SK-N-SH (cell line): ENCODE data around the gene ARR3. TPM values are rescaled to one million over a fixed set of nuclear protein-coding genes. Genes with fewer than 3 reads are reported as not detected.

Experiments
- CTCF ChIA-PET: fragments of 300-600, 350-600 bp; formaldehyde crosslinking; extraction: SDS; loops from one replicate; lab custom pipeline; 2021; lab: Yijun Ruan, JAX
- POLR2A ChIA-PET: fragments of 350-600 bp; sonication (Branson Sonifier 250); formaldehyde crosslinking; extraction: SDS; loops from one replicate; lab custom pipeline; 2020; ENCODE audit warnings: antibody characterized with exemption, inconsistent platforms; lab: Yijun Ruan, JAX
- DNase-seq: peaks from one replicate; pipeline ENCODE4 v3.0.0; 2012
- H2AFZ ChIP-seq: fragments of 200-600 bp; sonication (generic); 2 replicates; pipeline ENCODE4 v1.8.1; 2016; ENCODE audit warnings: antibody characterized with exemption, mild to moderate bottlenecking, low read depth
- H3F3A ChIP-seq: fragments of 200-600 bp; sonication (generic); replicated peaks from 2 replicates; pipeline ENCODE3; 2016; ENCODE audit warnings: antibody characterized with exemption, mild to moderate bottlenecking; ENCODE audit not compliant: insufficient read depth
- H3K27ac ChIP-seq, 2 experiments: fragments of 200-500 bp in 1 of 2; fragments of 200-600 bp in 1 of 2; sonication (Bioruptor generic) in 1 of 2; sonication (generic), shearing (Covaris generic) in 1 of 2; 2 replicates each; pipeline versions ENCODE4 v1.5.1 to v1.6.1; 2014 to 2016; ENCODE audit warnings: low read depth in 2 of 2, inconsistent platforms in 1 of 2, low read length in 1 of 2, mild to moderate bottlenecking in 1 of 2, mixed read lengths in 1 of 2
- H3K27me3 ChIP-seq: fragments of 200-600 bp; sonication (generic), shearing (Covaris generic); 2 replicates; pipeline ENCODE4 v1.6.1; 2016; ENCODE audit warnings: mixed run types; ENCODE audit not compliant: insufficient read depth
- H3K36me3 ChIP-seq, 2 experiments: fragments of 200-500 bp in 1 of 2; fragments of 200-600 bp in 1 of 2; sonication (Bioruptor generic) in 1 of 2; sonication (generic) in 1 of 2; replicated peaks in 1 of 2; 2 replicates each; pipeline versions ENCODE3 to v1.5.1; 2014 to 2016; ENCODE audit warnings: low read length in 1 of 2, mild to moderate bottlenecking in 1 of 2; ENCODE audit not compliant: insufficient read depth in 2 of 2, control insufficient read depth in 1 of 2
- H3K4me1 ChIP-seq, 2 experiments: fragments of 200-500 bp in 1 of 2; fragments of 200-600 bp in 1 of 2; sonication (Bioruptor generic) in 1 of 2; sonication (generic), shearing (Covaris generic) in 1 of 2; 2 replicates each; pipeline versions ENCODE4 v1.5.1 to v1.6.1; 2014 to 2016; ENCODE audit warnings: low read depth in 1 of 2, low read length in 1 of 2, mixed run types in 1 of 2; ENCODE audit not compliant: insufficient read depth in 2 of 2, control insufficient read depth in 1 of 2
- H3K4me2 ChIP-seq: fragments of 200-600 bp; sonication (generic), shearing (Covaris generic); 2 replicates; pipeline ENCODE4 v1.6.1; 2017; ENCODE audit warnings: mixed run types
- H3K4me3 ChIP-seq, 2 experiments: fragments of 200-500 bp in 1 of 2; fragments of 200-600 bp in 1 of 2; sonication (Bioruptor generic) in 1 of 2; sonication (generic), shearing (Covaris generic) in 1 of 2; 2 replicates each; pipeline versions ENCODE4 v1.5.1 to v1.8.1; 2014 to 2016; ENCODE audit warnings: low read depth in 2 of 2, inconsistent platforms in 1 of 2, low read length in 1 of 2, mild to moderate bottlenecking in 1 of 2, mixed read lengths in 1 of 2, moderate library complexity in 1 of 2
- H3K79me2 ChIP-seq: fragments of 200-600 bp; sonication (generic); 2 replicates; pipeline ENCODE4 v1.8.1; 2017; ENCODE audit warnings: mild to moderate bottlenecking; ENCODE audit not compliant: insufficient read depth
- H3K9ac ChIP-seq: fragments of 200-600 bp; sonication (generic); 2 replicates; pipeline ENCODE4 v1.6.1; 2017; ENCODE audit warnings: mixed run types
- H3K9me2 ChIP-seq: fragments of 200-600 bp; sonication (generic); 2 replicates; pipeline ENCODE4 v1.6.1; 2017; ENCODE audit warnings: mixed run types
- H3K9me3 ChIP-seq: fragments of 200-600 bp; sonication (generic); 2 replicates; pipeline ENCODE4 v1.6.1; 2017; ENCODE audit warnings: mixed run types, mild to moderate bottlenecking, moderate library complexity
- H4K20me1 ChIP-seq: fragments of 200-600 bp; sonication (generic); 2 replicates; pipeline ENCODE4 v1.6.1; 2017; ENCODE audit warnings: mild to moderate bottlenecking, mixed run types; ENCODE audit not compliant: insufficient read depth
- CHD2 ChIP-seq: fragments of 150-350 bp; IDR thresholded peaks from 2 replicates; pipeline ENCODE4 v1.6.1; 2018; ENCODE audit warnings: low read length; ENCODE audit not compliant: partially characterized antibody
- EZH2phosphoT487 ChIP-seq: fragments of 200-600 bp; sonication (generic); IDR thresholded peaks from 2 replicates; pipeline ENCODE4 v1.6.1; 2017; ENCODE audit warnings: low read depth, mixed run types, mild to moderate bottlenecking, antibody characterized with exemption, moderate library complexity, borderline replicate concordance
- FOSL2 ChIP-seq: IDR thresholded peaks from 2 replicates; pipeline ENCODE4 v1.4.0; 2012; ENCODE audit warnings: low read depth, mild to moderate bottlenecking, moderate library complexity, borderline replicate concordance
- FOXJ3 ChIP-seq: sonication (generic); formaldehyde crosslinking; IDR thresholded peaks from 2 replicates; pipeline ENCODE4 v1.5.1; 2020; ENCODE audit warnings: mild to moderate bottlenecking, missing genetic modification reagents
- FOXM1 ChIP-seq: IDR thresholded peaks from 2 replicates; pipeline ENCODE4 v1.4.0; 2012; ENCODE audit warnings: low read depth, mild to moderate bottlenecking
- GABPA ChIP-seq: IDR thresholded peaks from 2 replicates; pipeline ENCODE4 v1.4.0; 2012; ENCODE audit warnings: low read depth, mild to moderate bottlenecking
- JUND ChIP-seq: IDR thresholded peaks from 2 replicates; pipeline ENCODE4 v1.4.0; 2012
- MXI1 ChIP-seq: IDR thresholded peaks from 2 replicates; pipeline ENCODE4 v1.6.1; 2012; ENCODE audit warnings: mild to moderate bottlenecking, low read depth, low read length, improper control_type of control experiment
- NFIC ChIP-seq: IDR thresholded peaks from 2 replicates; pipeline ENCODE4 v1.4.0; 2012; ENCODE audit warnings: borderline replicate concordance
- NRF1 ChIP-seq: IDR thresholded peaks from 2 replicates; pipeline ENCODE4 v1.6.1; 2012; ENCODE audit warnings: low read depth, mild to moderate bottlenecking, low read length
- POLR2AphosphoS5 ChIP-seq: IDR thresholded peaks from 2 replicates; pipeline ENCODE4 v1.6.1; 2012; ENCODE audit warnings: low read depth, low read length
- RAD21 ChIP-seq: IDR thresholded peaks from 2 replicates; pipeline ENCODE4 v1.6.1; 2012; ENCODE audit warnings: mild to moderate bottlenecking, low read length
- RCOR1 ChIP-seq: fragments of 150-350 bp; IDR thresholded peaks from 2 replicates; pipeline ENCODE4 v1.6.1; 2017; ENCODE audit warnings: antibody characterized with exemption, low read length
- RXRA ChIP-seq: IDR thresholded peaks from 2 replicates; pipeline ENCODE4 v1.4.0; 2012; ENCODE audit warnings: low read depth, mild to moderate bottlenecking, borderline replicate concordance
- TAF1 ChIP-seq: IDR thresholded peaks from 2 replicates; pipeline ENCODE4 v1.6.1; 2012; ENCODE audit warnings: low read depth, mild to moderate bottlenecking, low read length, moderate library complexity, borderline replicate concordance
- TCF12 ChIP-seq: IDR thresholded peaks from 2 replicates; pipeline ENCODE4 v1.4.0; 2012
- TEAD4 ChIP-seq: IDR thresholded peaks from 2 replicates; pipeline ENCODE4 v1.4.0; 2012; ENCODE audit warnings: mild to moderate bottlenecking, borderline replicate concordance; ENCODE audit not compliant: insufficient read depth
- YY1 ChIP-seq: IDR thresholded peaks from 2 replicates; pipeline ENCODE4 v1.4.0; 2012; ENCODE audit warnings: low read depth, mild to moderate bottlenecking
- WGBS: methylation state at CpG from one replicate; pipeline ENCODE4 v1.1.6; 2017; ENCODE audit warnings: low lambda C conversion rate; 5-methylcytosine and 5-hydroxymethylcytosine counted together
- polyA plus RNA-seq, 3 experiments: library from polyadenylated mRNA; depleted of rRNA; stranded (reverse); fragments of >200 nt; gene quantifications; 2 replicates each; pipeline ENCODE4 v1.2.3, GENCODE V29; 2012
- TF ChIP-seq, protein P1 (sequence below): IDR thresholded peaks from 2 replicates; pipeline ENCODE4 v1.4.0; 2012; ENCODE audit warnings: low read depth, borderline replicate concordance
- TF ChIP-seq, protein P2 (sequence below): IDR thresholded peaks from 2 replicates; pipeline ENCODE4 v1.4.0; 2012; ENCODE audit warnings: low read depth, borderline replicate concordance
- TF ChIP-seq, protein P3 (sequence below): fragments of 150-350 bp; IDR thresholded peaks from 2 replicates; pipeline ENCODE4 v1.6.1; 2017; ENCODE audit warnings: antibody characterized with exemption, low read length, low read depth, borderline replicate concordance
- TF ChIP-seq, protein P4 (sequence below): IDR thresholded peaks from 2 replicates; pipeline ENCODE4 v1.4.0; 2012; ENCODE audit warnings: low read depth
- TF ChIP-seq, protein P5 (sequence below): IDR thresholded peaks from 2 replicates; pipeline ENCODE4; 2012

Gene ARR3
- polyA plus RNA-seq, 1 of the 3 experiments (the other 2 are of a cell fraction) = not detected

DNA sequence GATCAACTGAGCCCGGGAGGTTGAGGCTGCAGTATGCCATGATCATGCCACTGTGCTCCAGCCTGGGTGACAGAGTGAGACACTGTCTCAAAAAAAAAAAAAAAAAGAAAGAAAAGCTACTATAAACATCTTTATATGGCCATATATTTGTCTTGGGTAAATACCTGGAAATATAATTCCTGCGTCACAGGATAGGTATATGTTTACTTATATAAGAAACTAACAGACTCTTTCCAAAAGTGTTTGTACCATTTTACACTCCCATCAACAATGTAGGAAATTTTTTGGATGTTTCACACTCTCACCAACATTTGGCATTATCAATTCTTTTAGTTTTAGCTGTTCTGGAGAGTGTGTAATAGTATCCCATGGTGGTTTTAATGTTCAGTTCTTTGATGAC lies 20.9 kb upstream of the ARR3 start:
- Histone ChIP-seq H3K9me2 (no peaks in the 10 kb centered on the region), H3F3A (no peaks in the 10 kb centered on the region), H3K9ac (no peak overlapping the region), H3K27me3 (peaks cover 7% of the 10 kb centered on the region; the same call in 1 of the 2 replicates), H2AFZ (no peak overlapping the region), H3K79me2 (no peaks in the 10 kb centered on the region), H3K36me3 (no peaks in the 10 kb centered on the region), H4K20me1 (no peaks in the 10 kb centered on the region), H3K4me2 (no peak overlapping the region), H3K4me1 (no peaks in the 10 kb centered on the region), H3K4me3 (no peak overlapping the region), H3K9me3 (no peaks in the 10 kb centered on the region), H3K27ac (no peak overlapping the region)
- POLR2A ChIA-PET = no interaction called here
- CTCF ChIA-PET = interaction anchor here (1.0 kb wide), 1 partner anchor 11 kb away, joined by 3 read pairs; no protein-coding TSS in a partner anchor
- WGBS = 31% methylated on average over 2 of the region's 2 CpGs
- TF ChIP-seq JUND = no peak
- TF ChIP-seq, protein P1, sequence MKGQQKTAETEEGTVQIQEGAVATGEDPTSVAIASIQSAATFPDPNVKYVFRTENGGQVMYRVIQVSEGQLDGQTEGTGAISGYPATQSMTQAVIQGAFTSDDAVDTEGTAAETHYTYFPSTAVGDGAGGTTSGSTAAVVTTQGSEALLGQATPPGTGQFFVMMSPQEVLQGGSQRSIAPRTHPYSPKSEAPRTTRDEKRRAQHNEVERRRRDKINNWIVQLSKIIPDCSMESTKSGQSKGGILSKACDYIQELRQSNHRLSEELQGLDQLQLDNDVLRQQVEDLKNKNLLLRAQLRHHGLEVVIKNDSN = no peak
- TF ChIP-seq, protein P2, sequence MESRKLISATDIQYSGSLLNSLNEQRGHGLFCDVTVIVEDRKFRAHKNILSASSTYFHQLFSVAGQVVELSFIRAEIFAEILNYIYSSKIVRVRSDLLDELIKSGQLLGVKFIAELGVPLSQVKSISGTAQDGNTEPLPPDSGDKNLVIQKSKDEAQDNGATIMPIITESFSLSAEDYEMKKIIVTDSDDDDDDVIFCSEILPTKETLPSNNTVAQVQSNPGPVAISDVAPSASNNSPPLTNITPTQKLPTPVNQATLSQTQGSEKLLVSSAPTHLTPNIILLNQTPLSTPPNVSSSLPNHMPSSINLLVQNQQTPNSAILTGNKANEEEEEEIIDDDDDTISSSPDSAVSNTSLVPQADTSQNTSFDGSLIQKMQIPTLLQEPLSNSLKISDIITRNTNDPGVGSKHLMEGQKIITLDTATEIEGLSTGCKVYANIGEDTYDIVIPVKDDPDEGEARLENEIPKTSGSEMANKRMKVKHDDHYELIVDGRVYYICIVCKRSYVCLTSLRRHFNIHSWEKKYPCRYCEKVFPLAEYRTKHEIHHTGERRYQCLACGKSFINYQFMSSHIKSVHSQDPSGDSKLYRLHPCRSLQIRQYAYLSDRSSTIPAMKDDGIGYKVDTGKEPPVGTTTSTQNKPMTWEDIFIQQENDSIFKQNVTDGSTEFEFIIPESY = no peak
- TF ChIP-seq TEAD4 = no peak
- no peak for TF ChIP-seq MXI1
- TF ChIP-seq RAD21 = no peak
- no peak for TF ChIP-seq TCF12
- no peak for TF ChIP-seq GABPA
- no peak for TF ChIP-seq FOXM1
- no peak for TF ChIP-seq CHD2
- TF ChIP-seq, protein P3, sequence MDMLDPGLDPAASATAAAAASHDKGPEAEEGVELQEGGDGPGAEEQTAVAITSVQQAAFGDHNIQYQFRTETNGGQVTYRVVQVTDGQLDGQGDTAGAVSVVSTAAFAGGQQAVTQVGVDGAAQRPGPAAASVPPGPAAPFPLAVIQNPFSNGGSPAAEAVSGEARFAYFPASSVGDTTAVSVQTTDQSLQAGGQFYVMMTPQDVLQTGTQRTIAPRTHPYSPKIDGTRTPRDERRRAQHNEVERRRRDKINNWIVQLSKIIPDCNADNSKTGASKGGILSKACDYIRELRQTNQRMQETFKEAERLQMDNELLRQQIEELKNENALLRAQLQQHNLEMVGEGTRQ = no peak
- no peak for TF ChIP-seq TAF1
- TF ChIP-seq NFIC = no peak
- TF ChIP-seq RCOR1 = no peak
- no peak for TF ChIP-seq POLR2AphosphoS5
- no peak for TF ChIP-seq FOXJ3 (CRISPR knock-in tag)
- DNase-seq = no peak

DNA sequence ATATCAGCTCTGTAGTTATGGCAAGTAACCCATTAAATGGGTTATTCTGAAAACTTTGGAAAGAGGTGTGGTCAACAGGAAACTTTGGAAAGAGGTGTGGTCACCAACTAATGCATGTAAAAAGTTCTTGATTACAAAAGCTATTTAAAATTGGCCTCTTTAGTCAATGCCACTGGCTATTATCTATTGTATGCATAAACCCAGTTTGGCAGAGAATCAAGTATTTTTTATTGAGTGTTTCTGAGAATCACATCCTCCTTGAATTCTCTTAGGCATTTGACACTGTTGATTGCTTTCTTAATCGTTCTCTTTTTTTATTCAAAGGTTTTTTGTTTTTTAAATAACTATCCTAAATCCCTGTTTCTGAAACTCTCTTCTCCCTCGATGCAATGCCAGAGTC lies 15.6 kb upstream of the ARR3 start:
- Histone ChIP-seq H3K4me3 (no peak overlapping the region), H3F3A (no peaks in the 10 kb centered on the region), H3K9ac (no peak overlapping the region), H3K9me2 (no peaks in the 10 kb centered on the region), H3K27ac (no peak overlapping the region), H4K20me1 (no peaks in the 10 kb centered on the region), H3K9me3 (no peaks in the 10 kb centered on the region), H2AFZ (no peak overlapping the region), H3K27me3 (no peaks in the 10 kb centered on the region), H3K36me3 (no peaks in the 10 kb centered on the region), H3K4me1 (no peaks in the 10 kb centered on the region), H3K4me2 (no peak overlapping the region), H3K79me2 (no peaks in the 10 kb centered on the region)
- WGBS = 2% methylated on average over 2 of the region's 2 CpGs
- ChIA-PET POLR2A (no interaction called here), CTCF (no interaction called here)
- no peak for DNase-seq
- TF ChIP-seq, protein P4, sequence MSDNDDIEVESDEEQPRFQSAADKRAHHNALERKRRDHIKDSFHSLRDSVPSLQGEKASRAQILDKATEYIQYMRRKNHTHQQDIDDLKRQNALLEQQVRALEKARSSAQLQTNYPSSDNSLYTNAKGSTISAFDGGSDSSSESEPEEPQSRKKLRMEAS = no peak
- TF ChIP-seq FOXJ3 (CRISPR knock-in tag) (no peak), TAF1 (no peak), RXRA (no peak), NRF1 (no peak), FOSL2 (no peak), EZH2phosphoT487 (no peak), YY1 (no peak), TEAD4 (no peak)
- TF ChIP-seq, protein P5, sequence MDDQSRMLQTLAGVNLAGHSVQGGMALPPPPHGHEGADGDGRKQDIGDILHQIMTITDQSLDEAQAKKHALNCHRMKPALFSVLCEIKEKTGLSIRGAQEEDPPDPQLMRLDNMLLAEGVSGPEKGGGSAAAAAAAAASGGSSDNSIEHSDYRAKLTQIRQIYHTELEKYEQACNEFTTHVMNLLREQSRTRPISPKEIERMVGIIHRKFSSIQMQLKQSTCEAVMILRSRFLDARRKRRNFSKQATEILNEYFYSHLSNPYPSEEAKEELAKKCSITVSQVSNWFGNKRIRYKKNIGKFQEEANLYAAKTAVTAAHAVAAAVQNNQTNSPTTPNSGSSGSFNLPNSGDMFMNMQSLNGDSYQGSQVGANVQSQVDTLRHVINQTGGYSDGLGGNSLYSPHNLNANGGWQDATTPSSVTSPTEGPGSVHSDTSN = no peak
- TF ChIP-seq, protein P1 = no peak
- TF ChIP-seq, protein P3 = no peak
